IMR-90 (cell line): ENCODE results near the gene LONRF3. TPM values are rescaled to one million over a fixed set of nuclear protein-coding genes. Genes with fewer than 3 reads are reported as not detected.

Experiments used
- ATAC-seq: fragments of 200-7000 bp; cut with Tn5 transposase; 2 replicates; pipeline ENCODE4 v1.9.1; 2020; ENCODE audit warnings: low read depth, mild to moderate bottlenecking, moderate library complexity
- BruUV-seq: library from RNA; stranded (reverse); fragments of 400-500 nt; replicated peaks from 2 replicates; lab custom pipeline; 2021; lab: Mats Ljungman, UMichigan
- CTCF ChIA-PET: fragments of 300-600 bp; formaldehyde crosslinking; extraction: SDS; loops from one replicate; lab custom pipeline; 2021; ENCODE audit warnings: antibody characterized with exemption; lab: Yijun Ruan, JAX
- POLR2A ChIA-PET: fragments of 300-600 bp; sonication (Branson Sonifier 250); formaldehyde crosslinking; loops from one replicate; lab custom pipeline; 2022; ENCODE audit warnings: antibody characterized with exemption; ENCODE audit not compliant: unreplicated experiment; lab: Charles Lee
- DNase-seq: peaks from one replicate; pipeline ENCODE4 v3.0.0; 2013
- H2AFZ ChIP-seq: replicated peaks from 2 replicates; pipeline ENCODE3; 2013; ENCODE audit warnings: low read length, mild to moderate bottlenecking; ENCODE audit not compliant: poor library complexity
- H2AK5ac ChIP-seq: 2 replicates; pipeline ENCODE4 v1.6.1; 2013; ENCODE audit warnings: low read depth, low read length, inconsistent platforms
- H2AK9ac ChIP-seq: replicated peaks from 2 replicates; pipeline ENCODE3; 2013; ENCODE audit warnings: mild to moderate bottlenecking, low read depth, low read length, moderate library complexity; ENCODE audit not compliant: poor library complexity
- H2BK120ac ChIP-seq: 2 replicates; pipeline ENCODE4 v1.6.1; 2013; ENCODE audit warnings: low read depth, low read length, inconsistent platforms
- H2BK15ac ChIP-seq: 3 replicates; pipeline ENCODE4 v1.6.1; 2013; ENCODE audit warnings: low read depth, low read length, inconsistent platforms
- H2BK20ac ChIP-seq: 2 replicates; pipeline ENCODE4 v1.6.1; 2013; ENCODE audit warnings: low read depth, mild to moderate bottlenecking, inconsistent platforms, low read length, moderate library complexity
- H2BK5ac ChIP-seq: 2 replicates; pipeline ENCODE4 v1.6.1; 2013; ENCODE audit warnings: mild to moderate bottlenecking, low read depth, low read length, inconsistent platforms; ENCODE audit not compliant: poor library complexity, severe bottlenecking
- H3K14ac ChIP-seq: replicated peaks from 2 replicates; pipeline ENCODE4 v1.6.1; 2013; ENCODE audit warnings: low read depth, low read length, inconsistent platforms
- H3K18ac ChIP-seq: 2 replicates; pipeline ENCODE4 v1.6.1; 2013; ENCODE audit warnings: low read depth, low read length, control low read depth
- H3K23ac ChIP-seq: 2 replicates; pipeline ENCODE4 v1.6.1; 2013; ENCODE audit warnings: low read depth, low read length, inconsistent platforms
- H3K27ac ChIP-seq: 2 replicates; pipeline ENCODE4 v1.5.1; 2013; ENCODE audit warnings: mild to moderate bottlenecking, control low read depth, low read length; ENCODE audit not compliant: insufficient read depth
- H3K27me3 ChIP-seq: 2 replicates; pipeline ENCODE4 v1.6.1; 2013; ENCODE audit warnings: low read length; ENCODE audit not compliant: control insufficient read depth, insufficient read depth
- H3K36me3 ChIP-seq: 2 replicates; pipeline ENCODE4 v1.6.1; 2013; ENCODE audit warnings: low read length, mixed read lengths; ENCODE audit not compliant: control insufficient read depth, insufficient read depth
- H3K4ac ChIP-seq: 2 replicates; pipeline ENCODE4 v1.6.1; 2013; ENCODE audit warnings: low read depth, low read length, inconsistent platforms
- H3K4me1 ChIP-seq: 2 replicates; pipeline ENCODE4 v1.6.1; 2013; ENCODE audit warnings: low read length, mixed read lengths; ENCODE audit not compliant: control insufficient read depth, insufficient read depth
- H3K4me2 ChIP-seq: 2 replicates; pipeline ENCODE4 v1.6.1; 2013; ENCODE audit warnings: low read depth, mild to moderate bottlenecking, control low read depth, low read length, moderate library complexity
- H3K4me3 ChIP-seq: 2 replicates; pipeline ENCODE4 v1.5.1; 2013; ENCODE audit warnings: low read depth, mild to moderate bottlenecking, control low read depth, low read length, moderate library complexity; ENCODE audit not compliant: insufficient read depth
- H3K56ac ChIP-seq: 2 replicates; pipeline ENCODE4 v1.6.1; 2013; ENCODE audit warnings: low read length, inconsistent platforms; ENCODE audit not compliant: insufficient read depth; ENCODE audit errors: extremely low read depth
- H3K79me1 ChIP-seq, 2 experiments: 2 replicates each; pipeline ENCODE4 v1.6.1; 2013; ENCODE audit warnings: low read length in 2 of 2, inconsistent platforms in 1 of 2, low read depth in 1 of 2
- H3K9ac ChIP-seq: 2 replicates; pipeline ENCODE4 v1.6.1; 2013; ENCODE audit warnings: low read depth, low read length, control low read depth
- H3K9me1 ChIP-seq: 2 replicates; pipeline ENCODE4 v1.6.1; 2013; ENCODE audit warnings: low read length, inconsistent platforms; ENCODE audit not compliant: insufficient read depth
- H3K9me3 ChIP-seq: 2 replicates; pipeline ENCODE4 v1.6.1; 2013; ENCODE audit warnings: low read length; ENCODE audit not compliant: control insufficient read depth, insufficient read depth
- H4K20me1 ChIP-seq: 2 replicates; pipeline ENCODE4 v1.6.1; 2013; ENCODE audit warnings: low read length, inconsistent platforms; ENCODE audit not compliant: insufficient read depth
- H4K5ac ChIP-seq: 2 replicates; pipeline ENCODE4 v1.6.1; 2013; ENCODE audit warnings: mild to moderate bottlenecking, low read depth, low read length, control low read depth
- H4K8ac ChIP-seq, 2 experiments: 2 replicates each; pipeline ENCODE4 v1.6.1; 2013; ENCODE audit warnings: low read depth in 2 of 2, low read length in 2 of 2, control low read depth in 1 of 2, inconsistent platforms in 1 of 2
- H4K91ac ChIP-seq: 2 replicates; pipeline ENCODE4 v1.6.1; 2013; ENCODE audit warnings: low read depth, low read length, inconsistent platforms; ENCODE audit not compliant: insufficient read depth
- BHLHE40 ChIP-seq: fragments of 150-350 bp; IDR thresholded peaks from 2 replicates; pipeline ENCODE4 v1.6.1; 2016; ENCODE audit warnings: mild to moderate bottlenecking, low read depth, low read length
- CEBPB ChIP-seq: IDR thresholded peaks from 2 replicates; pipeline ENCODE4 v1.6.1; 2012; ENCODE audit warnings: low read depth, low read length, improper control_type of control experiment
- FOS ChIP-seq: fragments of 150-350 bp; IDR thresholded peaks from 2 replicates; pipeline ENCODE4 v1.6.1; 2016; ENCODE audit warnings: low read depth, low read length
- MAZ ChIP-seq: IDR thresholded peaks from 2 replicates; pipeline ENCODE4 v1.6.1; 2012; ENCODE audit warnings: low read depth, mild to moderate bottlenecking, low read length, improper control_type of control experiment, moderate library complexity, borderline replicate concordance
- MXI1 ChIP-seq: IDR thresholded peaks from 2 replicates; pipeline ENCODE4 v1.6.1; 2012; ENCODE audit warnings: low read depth, mild to moderate bottlenecking, low read length, moderate library complexity, borderline replicate concordance
- NFE2L2 ChIP-seq: fragments of 150-350 bp; IDR thresholded peaks from 2 replicates; pipeline ENCODE4 v1.6.1; 2016; ENCODE audit warnings: low read depth, mild to moderate bottlenecking, low read length
- POLR2A ChIP-seq: IDR thresholded peaks from 2 replicates; pipeline ENCODE4 v1.6.1; 2012; ENCODE audit warnings: mild to moderate bottlenecking, low read depth, low read length
- RAD21 ChIP-seq: IDR thresholded peaks from 2 replicates; pipeline ENCODE4 v1.6.1; 2012; ENCODE audit warnings: low read length, improper control_type of control experiment
- RCOR1 ChIP-seq: IDR thresholded peaks from 2 replicates; pipeline ENCODE4 v1.6.1; 2012; ENCODE audit warnings: mild to moderate bottlenecking, low read length, improper control_type of control experiment; ENCODE audit not compliant: insufficient replicate concordance
- RFX5 ChIP-seq: IDR thresholded peaks from 2 replicates; pipeline ENCODE4 v1.8.0; 2012; ENCODE audit warnings: low read depth, mild to moderate bottlenecking, low read length, moderate library complexity
- SMC3 ChIP-seq: fragments of 150-350 bp; IDR thresholded peaks from 2 replicates; pipeline ENCODE4 v1.6.1; 2016; ENCODE audit warnings: low read depth, mild to moderate bottlenecking, antibody characterized with exemption, low read length, moderate library complexity
- USF2 ChIP-seq: fragments of 150-350 bp; IDR thresholded peaks from 2 replicates; pipeline ENCODE4 v1.6.1; 2017; ENCODE audit warnings: mild to moderate bottlenecking, antibody characterized with exemption, low read length, low read depth
- WGBS, 2 experiments: methylation state at CpG; one replicate each; pipeline versions ENCODE4 v1.1.5 to v1.1.7; 2013; ENCODE audit warnings: missing lambda C conversion rate in 2 of 2; ENCODE audit not compliant: insufficient read length in 1 of 2; ENCODE audit errors: extremely low coverage in 2 of 2; 5-methylcytosine and 5-hydroxymethylcytosine counted together
- dilution Hi-C: fragments of 300-500 bp; cut with HindIII; formaldehyde crosslinking; loops from one replicate; pipeline ENCODE4 v1.14.3; 2018; ENCODE audit warnings: low sequenced_read_pairs; ENCODE audit not compliant: unreplicated experiment
- in situ Hi-C: fragments of 300-500 bp; cut with MboI; formaldehyde crosslinking; loops from 3 replicates; pipeline ENCODE4 v1.14.3; 2019; ENCODE audit warnings: low sequenced_read_pairs, inconsistent platforms, mixed read lengths
- intact Hi-C: fragments of 100-400 bp; cut with micrococcal nuclease; formaldehyde crosslinking; loops from 2 replicates; pipeline ENCODE4 v1.10.0; 2022
- polyA plus RNA-seq, 3 experiments: library from polyadenylated mRNA; depleted of rRNA; stranded (reverse); fragments of >200 nt; gene quantifications; 2 replicates each; pipeline ENCODE4 v1.2.3, GENCODE V29; 2012; ENCODE audit warnings: low replicate concordance in 1 of 3
- total RNA-seq: library from RNA; depleted of rRNA; stranded (reverse); fragments of >200 nt; gene quantifications from 2 replicates; pipeline ENCODE4 v1.2.3, GENCODE V29; 2012
- TF ChIP-seq, protein P1 (sequence below): conservative IDR thresholded peaks from 2 replicates; pipeline ENCODE4 v1.5.1; 2012; ENCODE audit warnings: mild to moderate bottlenecking, low read depth, low read length, improper control_type of control experiment

The LONRF3 gene
- total and polyA plus RNA-seq, 2 of the 4 experiments (the other 2 are of a cell fraction), result not detected

GRCh38 chrX:119015407-119016237 is 41.2 kb downstream of the LONRF3 start:
- H4K20me1 ChIP-seq, result no peaks in the 10 kb centered on the region
- in situ Hi-C loops, result no loop called here
- H3K4me3 ChIP-seq, result no peak overlapping the region
- H2AK5ac ChIP-seq, result no peak overlapping the region
- no peak overlapping the region for H4K91ac ChIP-seq
- H3K4me1 ChIP-seq, result no peaks in the 10 kb centered on the region
- H3K9me3 ChIP-seq, result no peaks in the 10 kb centered on the region
- peak overlapping the region; percentile 7; the same call in 1 of the 2 replicates for H3K4me2 ChIP-seq
- H3K9me1 ChIP-seq, result no peaks in the 10 kb centered on the region
- no peak overlapping the region for H3K14ac ChIP-seq
- dilution Hi-C loops, result no loop called here
- H4K8ac ChIP-seq, result no peak overlapping the region
- H2AFZ ChIP-seq, result no peak overlapping the region
- no peak overlapping the region for H3K27ac ChIP-seq
- H4K5ac ChIP-seq, result no peak overlapping the region
- no TSS peak for BruUV-seq
- DNase-seq, result peak; percentile 80
- ChIA-PET CTCF (no interaction called here), POLR2A (interaction anchor here (0.7 kb wide), 1 partner anchor 68 kb away, joined by 8 read pairs; no protein-coding TSS in a partner anchor)
- no peak overlapping the region for H2BK5ac ChIP-seq
- TF ChIP-seq RFX5, result no peak
- TF ChIP-seq, protein P1, sequence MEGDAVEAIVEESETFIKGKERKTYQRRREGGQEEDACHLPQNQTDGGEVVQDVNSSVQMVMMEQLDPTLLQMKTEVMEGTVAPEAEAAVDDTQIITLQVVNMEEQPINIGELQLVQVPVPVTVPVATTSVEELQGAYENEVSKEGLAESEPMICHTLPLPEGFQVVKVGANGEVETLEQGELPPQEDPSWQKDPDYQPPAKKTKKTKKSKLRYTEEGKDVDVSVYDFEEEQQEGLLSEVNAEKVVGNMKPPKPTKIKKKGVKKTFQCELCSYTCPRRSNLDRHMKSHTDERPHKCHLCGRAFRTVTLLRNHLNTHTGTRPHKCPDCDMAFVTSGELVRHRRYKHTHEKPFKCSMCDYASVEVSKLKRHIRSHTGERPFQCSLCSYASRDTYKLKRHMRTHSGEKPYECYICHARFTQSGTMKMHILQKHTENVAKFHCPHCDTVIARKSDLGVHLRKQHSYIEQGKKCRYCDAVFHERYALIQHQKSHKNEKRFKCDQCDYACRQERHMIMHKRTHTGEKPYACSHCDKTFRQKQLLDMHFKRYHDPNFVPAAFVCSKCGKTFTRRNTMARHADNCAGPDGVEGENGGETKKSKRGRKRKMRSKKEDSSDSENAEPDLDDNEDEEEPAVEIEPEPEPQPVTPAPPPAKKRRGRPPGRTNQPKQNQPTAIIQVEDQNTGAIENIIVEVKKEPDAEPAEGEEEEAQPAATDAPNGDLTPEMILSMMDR, result no peak
- TF ChIP-seq POLR2A, result no peak
- TF ChIP-seq CEBPB, result no peak
- no peak for TF ChIP-seq USF2
- no peak for TF ChIP-seq RCOR1
- TF ChIP-seq BHLHE40, result no peak
- no peak for TF ChIP-seq RAD21
- no peak for TF ChIP-seq MAZ
- TF ChIP-seq FOS, result no peak
- TF ChIP-seq MXI1, result no peak
- no peak for TF ChIP-seq NFE2L2
- TF ChIP-seq SMC3, result no peak
- H2BK120ac ChIP-seq, result no peak overlapping the region
- no peak overlapping the region for H2AK9ac ChIP-seq
- no peaks in the 10 kb centered on the region for H3K36me3 ChIP-seq
- H3K18ac ChIP-seq, result no peak overlapping the region
- no peak overlapping the region for H3K4ac ChIP-seq
- H3K9ac ChIP-seq, result no peak overlapping the region
- no peaks in the 10 kb centered on the region for H3K79me1 ChIP-seq
- no peak overlapping the region for H3K23ac ChIP-seq
- H3K56ac ChIP-seq, result no peak overlapping the region
- intact Hi-C loops, result no loop called here
- WGBS, 2 experiments, result 80% methylated on average over 1 of the region's 7 CpGs; no CpG with 5 or more reads in 1 of the 2 experiments
- no peak for ATAC-seq
- H2BK20ac ChIP-seq, result no peak overlapping the region
- peaks cover 3% of the 10 kb centered on the region for H3K27me3 ChIP-seq
- no peak overlapping the region for H2BK15ac ChIP-seq
